ENCODE measurements around the gene CHST4. TPM values are rescaled to one million over a fixed set of nuclear protein-coding genes. Genes with fewer than 3 reads are reported as not detected.

Gene CHST4
- total and polyA plus RNA-seq, 2 donors (not counting 3 experiments of a cell fraction or from before 2014, with no cell fraction given) = not detected

GRCh38 chr16:71568551-71568950 is 42.3 kb downstream of the CHST4 start:
- BruUV-seq (replicated peaks) = no TSS peak
- ChIA-PET POLR2A (no interaction called here), CTCF (no interaction called here)
- FAIRE-seq (no peak), DNase-seq (ENCODE audit: low read depth, low spot score) (no peak)
- no peak overlapping the region for H3K9ac ChIP-seq (replicated peaks; ENCODE audit: extremely low read depth, insufficient read depth, low read length)
- no peaks in the 10 kb centered on the region for H3K9me3 ChIP-seq (replicated peaks; ENCODE audit: control insufficient read depth, insufficient read depth, low read length)
- intact Hi-C loops (cut with micrococcal nuclease) = no loop called here
- H3K79me2 ChIP-seq (ENCODE audit: control insufficient read depth, insufficient read depth, low read length) = no peaks in the 10 kb centered on the region
- H3K4me1 ChIP-seq (ENCODE audit: control insufficient read depth, extremely low read depth, insufficient read depth, low read length) = peaks cover 2% of the 10 kb centered on the region
- H3K9me1 ChIP-seq (replicated peaks; ENCODE audit: control insufficient read depth, extremely low read depth, insufficient read depth, low read length) = no peaks in the 10 kb centered on the region
- H3K4me2 ChIP-seq (ENCODE audit: insufficient read depth, low read length) = no peak overlapping the region
- no peak overlapping the region for H3K27ac ChIP-seq (ENCODE audit: insufficient read depth, low read depth, low read length)
- no peaks in the 10 kb centered on the region for H3K36me3 ChIP-seq (ENCODE audit: control insufficient read depth in 2 of 2, extremely low read depth in 1 of 2, insufficient read depth in 2 of 2, low read length in 2 of 2)
- no peak overlapping the region for H2AFZ ChIP-seq (ENCODE audit: low read depth, low read length)
- H4K20me1 ChIP-seq (replicated peaks; ENCODE audit: control insufficient read depth, extremely low read depth, insufficient read depth, low read length) = no peaks in the 10 kb centered on the region
- no peak overlapping the region for H3K4me3 ChIP-seq (replicated peaks in 1 of 3; ENCODE audit: insufficient read depth in 1 of 3, low read depth in 1 of 3, low read length in 3 of 3)
- TF ChIP-seq POLR2AphosphoS5 (IDR thresholded peaks at IDR 0.05; ENCODE audit: insufficient read depth, low read depth, low read length) (no peak), JUN (IDR thresholded peaks at IDR 0.05; ENCODE audit: borderline replicate concordance, insufficient read depth, insufficient read length, low read depth) (no peak), EZH2 (IDR thresholded peaks at IDR 0.05; ENCODE audit: borderline replicate concordance, low read depth, low read length, severe bottlenecking) (no peak), MAX (IDR thresholded peaks at IDR 0.05; ENCODE audit: insufficient read depth, insufficient read length) (no peak), POLR2A (IDR thresholded peaks at IDR 0.05; ENCODE audit: low read depth, low read length) (no peak), FOS (IDR thresholded peaks at IDR 0.05; ENCODE audit: borderline replicate concordance, insufficient read depth, low read length) (no peak), MYC (IDR thresholded peaks at IDR 0.05; ENCODE audit: low read depth, low read length) (no peak), GATA2 (IDR thresholded peaks at IDR 0.05; ENCODE audit: insufficient read depth, insufficient read length, low read depth, low read length) (no peak)
- TF ChIP-seq, protein P1, sequence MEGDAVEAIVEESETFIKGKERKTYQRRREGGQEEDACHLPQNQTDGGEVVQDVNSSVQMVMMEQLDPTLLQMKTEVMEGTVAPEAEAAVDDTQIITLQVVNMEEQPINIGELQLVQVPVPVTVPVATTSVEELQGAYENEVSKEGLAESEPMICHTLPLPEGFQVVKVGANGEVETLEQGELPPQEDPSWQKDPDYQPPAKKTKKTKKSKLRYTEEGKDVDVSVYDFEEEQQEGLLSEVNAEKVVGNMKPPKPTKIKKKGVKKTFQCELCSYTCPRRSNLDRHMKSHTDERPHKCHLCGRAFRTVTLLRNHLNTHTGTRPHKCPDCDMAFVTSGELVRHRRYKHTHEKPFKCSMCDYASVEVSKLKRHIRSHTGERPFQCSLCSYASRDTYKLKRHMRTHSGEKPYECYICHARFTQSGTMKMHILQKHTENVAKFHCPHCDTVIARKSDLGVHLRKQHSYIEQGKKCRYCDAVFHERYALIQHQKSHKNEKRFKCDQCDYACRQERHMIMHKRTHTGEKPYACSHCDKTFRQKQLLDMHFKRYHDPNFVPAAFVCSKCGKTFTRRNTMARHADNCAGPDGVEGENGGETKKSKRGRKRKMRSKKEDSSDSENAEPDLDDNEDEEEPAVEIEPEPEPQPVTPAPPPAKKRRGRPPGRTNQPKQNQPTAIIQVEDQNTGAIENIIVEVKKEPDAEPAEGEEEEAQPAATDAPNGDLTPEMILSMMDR (IDR thresholded peaks at IDR 0.05; ENCODE audit: extremely low read depth in 1 of 2, insufficient read depth in 1 of 2, low read depth in 1 of 2, low read length in 2 of 2) = no peak
- H3K27me3 ChIP-seq (ENCODE audit: control insufficient read depth in 2 of 2, insufficient read depth in 2 of 2, low read length in 2 of 2) = peaks cover 3 to 10% of the 10 kb centered on the region in 2 experiments
- dilution Hi-C loops (cut with MboI; ENCODE audit: extremely low pct_ligation_motif_present, low sequenced_read_pairs) = no loop called here
